T-helper 2 cell treated with Interferon-gamma antibody and Interleukin-4, amounts not matched to agents 100 ng/mL and 5 ng/mL, for 36 hours (primary cell): ENCODE results near the gene TNNT3. TPM values are rescaled to one million over a fixed set of nuclear protein-coding genes. Genes with fewer than 3 reads are reported as not detected.

Source experiments
- intact Hi-C: fragments of 100-400 bp; cut with micrococcal nuclease; formaldehyde crosslinking; loops from one replicate; pipeline ENCODE4 v1.15.1; 2023
- total RNA-seq: library from RNA; stranded (reverse); gene quantifications from 2 replicates; pipeline ENCODE4 v1.2.3, GENCODE V29; 2022

Gene TNNT3
- total RNA-seq, 1 donor from 2014 or later = 7.3 TPM

GRCh38 chr11:1948389-1948788 is 28.9 kb downstream of the TNNT3 start:
- intact Hi-C loops = no loop called here

GRCh38 chr11:1949302-1949701 is 29.8 kb downstream of the TNNT3 start:
- intact Hi-C loops = no loop called here

GRCh38 chr11:1949922-1950321 is 30.4 kb downstream of the TNNT3 start:
- intact Hi-C loops = no loop called here

GRCh38 chr11:1952806-1953482 is 33.4 kb downstream of the TNNT3 start:
- intact Hi-C loops = no loop called here

- intact Hi-C loops = no loop called here
These were observed 34.2 kb downstream of the TNNT3 start for GRCh38 chr11:1953489-1954266.

- intact Hi-C loops = no loop called here
These were observed 38.9 kb downstream of the TNNT3 start for GRCh38 chr11:1958367-1958766.

GRCh38 chr11:1959786-1960185 is 40.3 kb downstream of the TNNT3 start:
- intact Hi-C loops = no loop called here

- intact Hi-C loops = no loop called here
These were observed 44.4 kb downstream of the TNNT3 start for GRCh38 chr11:1963864-1964263.

GRCh38 chr11:1964348-1964747 is 44.8 kb downstream of the TNNT3 start:
- intact Hi-C loops = no loop called here

GRCh38 chr11:1964955-1965354 is 45.5 kb downstream of the TNNT3 start:
- intact Hi-C loops = no loop called here

GRCh38 chr11:1966531-1966930 is 47.0 kb downstream of the TNNT3 start:
- intact Hi-C loops = no loop called here

- intact Hi-C loops = no loop called here
These were observed 48.2 kb downstream of the TNNT3 start for GRCh38 chr11:1967641-1968225.

GRCh38 chr11:1968454-1969002 is 49.0 kb downstream of the TNNT3 start:
- intact Hi-C loops = no loop called here

- intact Hi-C loops = no loop called here
These were observed 49.5 kb downstream of the TNNT3 start for GRCh38 chr11:1969035-1969434.

- intact Hi-C loops = no loop called here
These were observed 50.3 kb downstream of the TNNT3 start for GRCh38 chr11:1969776-1970175.

- intact Hi-C loops = no loop called here
These were observed 51.5 kb downstream of the TNNT3 start for GRCh38 chr11:1970956-1971355.

GRCh38 chr11:1975185-1975584 is 55.7 kb downstream of the TNNT3 start:
- intact Hi-C loops = no loop called here

GRCh38 chr11:1978720-1979473 is 59.4 kb downstream of the TNNT3 start:
- intact Hi-C loops = no loop called here

GRCh38 chr11:1979607-1980006 is 60.1 kb downstream of the TNNT3 start:
- intact Hi-C loops = no loop called here

- intact Hi-C loops = no loop called here
These were observed 63.5 kb downstream of the TNNT3 start for GRCh38 chr11:1982873-1983600.

GRCh38 chr11:1983601-1983961 is 64.1 kb downstream of the TNNT3 start:
- intact Hi-C loops = no loop called here
